Stimulated activated CD8-positive, alpha-beta memory T cell treated with anti-CD3 and anti-CD28 coated beads, Interleukin-4, amount 100 ng/mL, for 24 hours (primary cell): ENCODE measurements around the gene PLCB1.
"Not testable (repeated sequence)": the region's sequence is repeated elsewhere in the genome, so short reads cannot be mapped to it uniquely, and the experiment has no call there.

Experiments
- DNase-seq: peaks from one replicate; pipeline ENCODE4 v3.0.0-alpha.2; 2020; ENCODE audit warnings: low read depth

PLCB1 gene

GRCh38 chr20:8786383-8786782, 654.3 kb downstream of the PLCB1 start:
- no peak for DNase-seq

GRCh38 chr20:8787090-8787489, 655.0 kb downstream of the PLCB1 start:
- DNase-seq: no peak

GRCh38 chr20:8788275-8788674, 656.2 kb downstream of the PLCB1 start:
- DNase-seq: no peak

GRCh38 chr20:8788831-8789230, 656.8 kb downstream of the PLCB1 start:
- DNase-seq: no peak

GRCh38 chr20:8790442-8791074, 658.5 kb downstream of the PLCB1 start:
- no peak for DNase-seq

- DNase-seq: no peak
Measured at GRCh38 chr20:8795404-8795803, 663.3 kb downstream of the PLCB1 start.

GRCh38 chr20:8796088-8796660, 664.1 kb downstream of the PLCB1 start:
- DNase-seq: no peak

- no peak for DNase-seq
Measured at GRCh38 chr20:8798505-8798904, 666.4 kb downstream of the PLCB1 start.

GRCh38 chr20:8800089-8800488, 668.0 kb downstream of the PLCB1 start:
- DNase-seq: no peak

- no peak for DNase-seq
Measured at GRCh38 chr20:8801686-8802085, 669.6 kb downstream of the PLCB1 start.

- DNase-seq: no peak
Measured at GRCh38 chr20:8803065-8803464, 671.0 kb downstream of the PLCB1 start.

- no peak for DNase-seq
Measured at GRCh38 chr20:8803941-8804340, 671.9 kb downstream of the PLCB1 start.

- DNase-seq: no peak
Measured at GRCh38 chr20:8805737-8806442, 673.8 kb downstream of the PLCB1 start.

- no peak for DNase-seq
Measured at GRCh38 chr20:8807480-8808201, 675.6 kb downstream of the PLCB1 start.

GRCh38 chr20:8808202-8808535, 676.1 kb downstream of the PLCB1 start:
- DNase-seq: no peak

GRCh38 chr20:8809107-8809953, 677.3 kb downstream of the PLCB1 start:
- no peak for DNase-seq

- DNase-seq: no peak
Measured at GRCh38 chr20:8811801-8812594, 679.9 kb downstream of the PLCB1 start.

GRCh38 chr20:8812817-8813216, 680.8 kb downstream of the PLCB1 start:
- no peak for DNase-seq

- no peak for DNase-seq
Measured at GRCh38 chr20:8815208-8815607, 683.1 kb downstream of the PLCB1 start.

GRCh38 chr20:8829256-8829655, 697.2 kb downstream of the PLCB1 start:
- no peak for DNase-seq

- DNase-seq: not testable (repeated sequence)
Measured at GRCh38 chr20:8834294-8834693, 702.2 kb downstream of the PLCB1 start.
